ENCODE data around the gene NDUFA7. TPM values are rescaled to one million over a fixed set of nuclear protein-coding genes. Genes with fewer than 3 reads are reported as not detected.
"Not testable (repeated sequence)": the region's sequence is repeated elsewhere in the genome, so short reads cannot be mapped to it uniquely, and the experiment has no call there.

NDUFA7 gene
- total RNA-seq, 1 donor from 2014 or later: 28.4 TPM

- DNase-seq (ENCODE audit: low read depth in 2 of 2): not testable (repeated sequence)
Observed at GRCh38 chr19:8264248-8264647, 56.9 kb downstream of the NDUFA7 start.

- DNase-seq (ENCODE audit: low read depth in 2 of 2): no peak
Observed at GRCh38 chr19:8262431-8262830, 58.7 kb downstream of the NDUFA7 start.

- no peak for DNase-seq (ENCODE audit: low read depth in 2 of 2)
Observed at GRCh38 chr19:8261881-8262280, 59.3 kb downstream of the NDUFA7 start.

GRCh38 chr19:8261347-8261746 is 59.8 kb downstream of the NDUFA7 start:
- DNase-seq (ENCODE audit: low read depth in 2 of 2): no peak

Other genes starting within 250 kb of the NDUFA7 start
- not detected in 2 replicates for gene FBN3, start 171.8 kb downstream of the NDUFA7 start, total RNA-seq
- 6.5 and 26.4 TPM in 2 replicates for gene CERS4, start 112.0 kb downstream of the NDUFA7 start, total RNA-seq
- 22.9 and 24.4 TPM in 2 replicates for gene CD320, start 13.0 kb downstream of the NDUFA7 start, total RNA-seq
- 186 and 293 TPM in 2 replicates for gene RPS28, start 121 bp upstream of the NDUFA7 start, total RNA-seq
- gene KANK3, start 21.9 kb upstream of the NDUFA7 start, total RNA-seq: 55.8 and 148 TPM in 2 replicates
- gene ANGPTL4, start 42.8 kb upstream of the NDUFA7 start, total RNA-seq: 1.5 and 7.1 TPM in 2 replicates
- 53.8 and 84.1 TPM in 2 replicates for gene RAB11B, start 69.0 kb upstream of the NDUFA7 start, total RNA-seq
- 112 and 164 TPM in 2 replicates for gene MARCHF2, start 91.9 kb upstream of the NDUFA7 start, total RNA-seq
- 45.8 and 55.6 TPM in 2 replicates for gene HNRNPM, start 123.6 kb upstream of the NDUFA7 start, total RNA-seq
- not detected in 2 replicates for gene PRAM1, start 181.3 kb upstream of the NDUFA7 start, total RNA-seq
- 2.2 and 2.4 TPM in 2 replicates for gene ZNF414, start 192.8 kb upstream of the NDUFA7 start, total RNA-seq

All from lung microvascular endothelial cell (primary cell).